Thyroid gland (tissue), 4 donors: Measurements from ENCODE around the gene COL11A2.

Source experiments
- CTCF ChIP-seq, 6 experiments: fragments of 200-600 bp in 3 of 6; fragments of 450-650 bp in 3 of 6; sonication (generic) in 3 of 6; IDR thresholded peaks; one replicate each; pipeline ENCODE4 v1.5.1; 2016 to 2019; ENCODE audit warnings: antibody characterized with exemption in 6 of 6, mild to moderate bottlenecking in 2 of 6, inconsistent platforms in 1 of 6, moderate library complexity in 1 of 6
- POLR2A ChIP-seq, 2 donors: fragments of 450-650 bp; IDR thresholded peaks; one replicate each; pipeline ENCODE4 v1.6.1; 2017; ENCODE audit warnings: antibody characterized with exemption in 2 of 2, mild to moderate bottlenecking in 2 of 2, moderate library complexity in 1 of 2

- TF ChIP-seq CTCF (IDR thresholded peaks at IDR 0.05) (no peak), POLR2A (IDR thresholded peaks at IDR 0.05) (no peak)
Observed at GRCh38 chr6:33128318-33128717, 63.9 kb downstream of the COL11A2 start.
